Hypothalamus (tissue), 51 donors: ENCODE results near the gene ICA1.

Experiments used
- DNase-seq, 51 donors: peaks; one replicate each; lab custom pipeline; 2025; lab: John Stamatoyannopoulos, UW

The ICA1 gene

GRCh38 chr7:8228766-8229674 is 32.9 kb downstream of the ICA1 start:
- DNase-seq = no peak

GRCh38 chr7:8228068-8228467 is 33.9 kb downstream of the ICA1 start:
- DNase-seq = no peak

GRCh38 chr7:8227261-8227660 is 34.7 kb downstream of the ICA1 start:
- no peak for DNase-seq

GRCh38 chr7:8226501-8226900 is 35.5 kb downstream of the ICA1 start:
- no peak for DNase-seq

- DNase-seq = no peak
Measured at GRCh38 chr7:8221567-8221966, 40.4 kb downstream of the ICA1 start.

GRCh38 chr7:8221101-8221495 is 40.9 kb downstream of the ICA1 start:
- DNase-seq = no peak

- no peak for DNase-seq
Measured at GRCh38 chr7:8220376-8221100, 41.4 kb downstream of the ICA1 start.

- DNase-seq = peak in 1 of 51 donors; percentile 75
Measured at GRCh38 chr7:8217200-8218068, 44.5 kb downstream of the ICA1 start.

GRCh38 chr7:8216334-8216690 is 45.7 kb downstream of the ICA1 start:
- no peak for DNase-seq

- DNase-seq = no peak
Measured at GRCh38 chr7:8215648-8216333, 46.2 kb downstream of the ICA1 start.

GRCh38 chr7:8214244-8214824 is 47.6 kb downstream of the ICA1 start:
- DNase-seq = no peak

GRCh38 chr7:8213381-8213780 is 48.6 kb downstream of the ICA1 start:
- DNase-seq = no peak

GRCh38 chr7:8212638-8213037 is 49.3 kb downstream of the ICA1 start:
- DNase-seq = no peak

- DNase-seq = no peak
Measured at GRCh38 chr7:8211725-8212096, 50.3 kb downstream of the ICA1 start.

- no peak for DNase-seq
Measured at GRCh38 chr7:8210845-8211724, 50.9 kb downstream of the ICA1 start.

GRCh38 chr7:8209353-8209752 is 52.6 kb downstream of the ICA1 start:
- DNase-seq = no peak

- DNase-seq = no peak
Measured at GRCh38 chr7:8208816-8209215, 53.2 kb downstream of the ICA1 start.

GRCh38 chr7:8206956-8207355 is 55.0 kb downstream of the ICA1 start:
- DNase-seq = no peak

GRCh38 chr7:8205537-8205936 is 56.4 kb downstream of the ICA1 start:
- no peak for DNase-seq
